Sigmoid colon (tissue), 7 donors: ENCODE results near the gene ELP2. TPM values are rescaled to one million over a fixed set of nuclear protein-coding genes. Genes with fewer than 3 reads are reported as not detected.
A peak's percentile ranks its signal among the peaks of the same experiment; 100 is the strongest.
"Not testable (repeated sequence)": the region's sequence is repeated elsewhere in the genome, so short reads cannot be mapped to it uniquely, and the experiment has no call there.

ENCODE experiments used
- DNase-seq: peaks from one replicate; pipeline ENCODE4 v3.0.0-alpha.2; 2019
- H3K27ac ChIP-seq, 4 donors: fragments of 200-600 bp; sonication (generic); one replicate each; pipeline ENCODE4 v1.5.1; 2016 to 2019; ENCODE audit warnings: mild to moderate bottlenecking in 1 of 4
- H3K27me3 ChIP-seq, 3 donors: fragments of 200-600 bp; sonication (generic); one replicate each; pipeline ENCODE4 v1.5.1; 2019; ENCODE audit warnings: mild to moderate bottlenecking in 1 of 3
- H3K36me3 ChIP-seq, 4 donors: fragments of 200-600 bp; sonication (generic); one replicate each; pipeline ENCODE4 v1.5.1; 2016 to 2019
- H3K4me1 ChIP-seq, 4 donors: fragments of 200-600 bp; sonication (generic); one replicate each; pipeline ENCODE4 v1.5.1; 2017 to 2019
- H3K4me3 ChIP-seq, 4 donors: fragments of 200-600 bp; sonication (generic); one replicate each; pipeline ENCODE4 v1.5.1; 2017 to 2019; ENCODE audit warnings: mild to moderate bottlenecking in 2 of 4, moderate library complexity in 1 of 4
- H3K9me3 ChIP-seq, 4 donors: fragments of 200-600 bp in 3 of 4; sonication (generic) in 3 of 4; one replicate each; pipeline versions ENCODE4 v1.5.1 to v1.6.1; 2013 to 2019
- EP300 ChIP-seq, 4 donors: sonication (generic); formaldehyde crosslinking; IDR thresholded peaks; one replicate each; pipeline ENCODE4 v1.6.1; 2017; ENCODE audit warnings: antibody characterized with exemption in 4 of 4
- POLR2A ChIP-seq, 2 donors: fragments of 450-650 bp; IDR thresholded peaks; one replicate each; pipeline ENCODE4 v1.6.1; 2016; ENCODE audit warnings: antibody characterized with exemption in 2 of 2, mild to moderate bottlenecking in 2 of 2, moderate library complexity in 2 of 2
- POLR2AphosphoS5 ChIP-seq, 4 donors: sonication (generic); formaldehyde crosslinking; IDR thresholded peaks; one replicate each; pipeline ENCODE4 v1.6.1; 2017; ENCODE audit warnings: antibody characterized with exemption in 4 of 4
- WGBS, 2 donors: extraction: QIAGEN DNeasy Blood & Tissue Kit; methylation state at CpG; one replicate each; pipeline ENCODE4 v1.1.7; 2013; 5-methylcytosine and 5-hydroxymethylcytosine counted together
- intact Hi-C: fragments of 100-400 bp; cut with DNase I; formaldehyde crosslinking; loops from one replicate; pipeline ENCODE4 v1.15.1; 2023
- polyA plus RNA-seq, 3 donors: library from polyadenylated mRNA; stranded (reverse); fragments of 200-250 nt; gene quantifications; one replicate each; pipeline ENCODE4 v1.2.3, GENCODE V29; 2013
- total RNA-seq, 4 donors: library from RNA; depleted of rRNA; stranded (reverse); fragments of >200 nt; gene quantifications; one replicate each; pipeline ENCODE4 v1.1.0, GENCODE V29; 2016
- TF ChIP-seq, protein P1 (sequence below), 4 experiments: fragments of 450-650 bp in 3 of 4; fragments of 200-600 bp in 1 of 4; IDR thresholded peaks; one replicate each; pipeline ENCODE4 v1.5.1; 2016 to 2019; ENCODE audit warnings: antibody characterized with exemption in 4 of 4, mild to moderate bottlenecking in 3 of 4, moderate library complexity in 2 of 4
- donor health status: healthy with polysubstance abuse.
- donor health status: Bipolar disorder and iron deficiency.
- donor health status: healthy.

The ELP2 gene
- 10 to 100 TPM; 51.7 to 77.2 (median 67.2) TPM for total RNA-seq
- polyA plus RNA-seq, result 10 to 100 TPM; 14.3 to 32.7 (median 21.6) TPM

DNA sequence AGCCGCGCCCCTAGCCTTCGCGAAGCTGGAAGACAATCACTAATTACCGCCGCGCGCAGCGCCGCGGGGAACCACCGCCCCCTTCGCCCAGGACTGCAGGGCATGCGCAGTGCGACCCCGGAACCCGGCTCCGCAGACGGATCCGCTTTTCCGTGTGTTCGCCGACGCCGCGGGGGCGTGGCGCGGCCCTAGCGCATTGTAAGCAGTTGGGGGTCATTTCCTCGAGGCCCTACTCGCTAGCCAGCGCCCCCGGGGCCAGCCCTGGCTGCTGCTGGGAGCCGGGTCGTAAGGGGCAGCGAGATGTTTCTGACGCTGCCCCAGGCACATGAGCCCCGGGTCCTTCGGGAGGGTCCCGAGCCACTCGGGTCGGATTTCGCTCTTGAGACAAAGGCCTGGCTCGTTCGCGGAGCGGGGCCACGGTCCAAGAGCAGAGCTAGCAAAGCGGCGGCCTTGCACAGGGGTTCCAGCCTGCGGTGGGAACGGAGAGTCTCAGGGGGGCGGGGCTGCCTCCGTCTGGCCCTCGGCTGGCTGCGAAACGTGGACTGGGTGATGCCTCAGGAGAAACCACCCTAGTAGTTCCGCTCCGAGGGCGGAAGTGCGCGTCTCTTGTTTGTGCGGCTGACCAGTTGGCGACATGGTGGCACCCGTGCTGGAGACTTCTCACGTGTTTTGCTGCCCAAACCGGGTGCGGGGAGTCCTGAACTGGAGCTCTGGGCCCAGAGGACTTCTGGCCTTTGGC lies at the start of gene ELP2, which contains the start of gene SLC39A6:
TSS of gene ELP2 (plus strand) at position 600 of the 739 bp plus-strand sequence. CDS start at position 635, 35 bp downstream.
TSS of gene SLC39A6 (minus strand) at position 41 of the 739 bp plus-strand sequence. CDS start 2,333 bp downstream, outside the sequence.
- DNase-seq, result peak; percentile 98
- Histone ChIP-seq H3K4me1 (peaks cover 6 to 40% (median 30%) of the 10 kb centered on the region in 4 donors), H3K27ac (peak within 1 kb of the TSS; percentile 96 to 99 (median 98)), H3K9me3 (no peaks in the 10 kb centered on the region), H3K27me3 (no peaks in the 10 kb centered on the region), H3K4me3 (peak within 1 kb of the TSS; percentile 68 to 89 (median 74)), H3K36me3 (peaks cover 0 to 7% (median 0%) of the 10 kb centered on the region in 4 donors)
- TF ChIP-seq EP300 (IDR thresholded peaks at IDR 0.05), result peak in 1 of 4 donors; percentile 52
- peak; percentile 74 to 90 (median 86) for TF ChIP-seq POLR2AphosphoS5 (IDR thresholded peaks at IDR 0.05)
- TF ChIP-seq, protein P1, sequence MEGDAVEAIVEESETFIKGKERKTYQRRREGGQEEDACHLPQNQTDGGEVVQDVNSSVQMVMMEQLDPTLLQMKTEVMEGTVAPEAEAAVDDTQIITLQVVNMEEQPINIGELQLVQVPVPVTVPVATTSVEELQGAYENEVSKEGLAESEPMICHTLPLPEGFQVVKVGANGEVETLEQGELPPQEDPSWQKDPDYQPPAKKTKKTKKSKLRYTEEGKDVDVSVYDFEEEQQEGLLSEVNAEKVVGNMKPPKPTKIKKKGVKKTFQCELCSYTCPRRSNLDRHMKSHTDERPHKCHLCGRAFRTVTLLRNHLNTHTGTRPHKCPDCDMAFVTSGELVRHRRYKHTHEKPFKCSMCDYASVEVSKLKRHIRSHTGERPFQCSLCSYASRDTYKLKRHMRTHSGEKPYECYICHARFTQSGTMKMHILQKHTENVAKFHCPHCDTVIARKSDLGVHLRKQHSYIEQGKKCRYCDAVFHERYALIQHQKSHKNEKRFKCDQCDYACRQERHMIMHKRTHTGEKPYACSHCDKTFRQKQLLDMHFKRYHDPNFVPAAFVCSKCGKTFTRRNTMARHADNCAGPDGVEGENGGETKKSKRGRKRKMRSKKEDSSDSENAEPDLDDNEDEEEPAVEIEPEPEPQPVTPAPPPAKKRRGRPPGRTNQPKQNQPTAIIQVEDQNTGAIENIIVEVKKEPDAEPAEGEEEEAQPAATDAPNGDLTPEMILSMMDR (IDR thresholded peaks at IDR 0.05), result no peak
- TF ChIP-seq POLR2A (IDR thresholded peaks at IDR 0.05), result peak; percentile 32 to 34
- WGBS, 2 donors, result 0% methylated on average over 69 of the region's 69 CpGs
- intact Hi-C loops, result loop anchor here (1.0 to 5.0 kb wide), 4 partner anchors 48 to 632 kb away; partner anchors contain the start of genes INO80C, RMP24 and RPRD1A

GRCh38 chr18:36081118-36081517 lies 48.6 kb upstream of the ELP2 start:
- H3K27ac ChIP-seq, H3K36me3 ChIP-seq, H3K4me3 ChIP-seq, DNase-seq, intact Hi-C loops, H3K27me3 ChIP-seq, H3K9me3 ChIP-seq, H3K4me1 ChIP-seq: not testable (repeated sequence)
- 92 to 96% methylated on average over 2 of the region's 2 CpGs for WGBS, 2 donors

GRCh38 chr18:36083729-36084128 lies 46.0 kb upstream of the ELP2 start:
- Histone ChIP-seq H3K27ac (no peak overlapping the region), H3K9me3 (peaks cover 0 to 3% (median 0%) of the 10 kb centered on the region in 4 donors), H3K4me3 (no peak overlapping the region), H3K4me1 (no peaks in the 10 kb centered on the region), H3K27me3 (no peaks in the 10 kb centered on the region), H3K36me3 (no peaks in the 10 kb centered on the region)
- TF ChIP-seq POLR2AphosphoS5 (IDR thresholded peaks at IDR 0.05), result no peak
- TF ChIP-seq EP300 (IDR thresholded peaks at IDR 0.05), result no peak
- no peak for TF ChIP-seq POLR2A (IDR thresholded peaks at IDR 0.05)
- TF ChIP-seq, protein P1 (IDR thresholded peaks at IDR 0.05), result no peak
- 37 to 57% methylated on average over 2 of the region's 2 CpGs for WGBS, 2 donors
- DNase-seq, result no peak
- intact Hi-C loops, result no loop called here

GRCh38 chr18:36085195-36085594 lies 44.5 kb upstream of the ELP2 start:
- Histone ChIP-seq H3K27ac (no peak overlapping the region), H3K27me3 (no peaks in the 10 kb centered on the region), H3K36me3 (no peaks in the 10 kb centered on the region), H3K9me3 (peaks cover 0 to 3% (median 0%) of the 10 kb centered on the region in 4 donors), H3K4me3 (no peak overlapping the region), H3K4me1 (no peaks in the 10 kb centered on the region)
- TF ChIP-seq POLR2A (IDR thresholded peaks at IDR 0.05) (no peak), POLR2AphosphoS5 (IDR thresholded peaks at IDR 0.05) (no peak), EP300 (IDR thresholded peaks at IDR 0.05) (no peak)
- TF ChIP-seq, protein P1 (IDR thresholded peaks at IDR 0.05), result no peak
- WGBS, 2 donors, result 81 to 86% methylated on average over 4 of the region's 4 CpGs
- intact Hi-C loops, result no loop called here
- DNase-seq, result no peak

DNA sequence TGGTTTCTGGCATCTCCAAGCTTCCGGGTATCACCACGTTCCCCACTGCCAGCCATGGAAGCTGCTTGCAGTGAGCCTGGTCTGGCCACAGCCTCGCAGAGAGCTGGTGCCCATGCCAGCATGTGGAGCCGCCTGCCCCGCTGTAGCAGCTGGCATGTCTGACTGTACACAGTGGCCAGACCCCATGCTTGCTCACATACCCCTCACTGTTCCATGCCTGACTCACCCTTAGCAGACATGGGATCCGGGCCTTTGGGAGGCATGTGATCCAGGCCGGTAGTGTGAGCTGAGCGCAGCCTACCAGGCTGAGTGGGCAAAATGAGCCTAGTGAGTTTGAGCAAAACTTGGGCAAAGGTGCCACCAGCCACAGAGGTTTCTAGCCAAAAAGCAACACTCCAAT lies 43.5 kb upstream of the ELP2 start:
- H3K36me3 ChIP-seq, result no peaks in the 10 kb centered on the region
- H3K9me3 ChIP-seq, result peaks cover 0 to 3% (median 0%) of the 10 kb centered on the region in 4 donors
- TF ChIP-seq EP300 (IDR thresholded peaks at IDR 0.05) (no peak), POLR2A (IDR thresholded peaks at IDR 0.05) (no peak), POLR2AphosphoS5 (IDR thresholded peaks at IDR 0.05) (no peak)
- TF ChIP-seq, protein P1 (IDR thresholded peaks at IDR 0.05), result no peak
- H3K27me3 ChIP-seq, result no peaks in the 10 kb centered on the region
- H3K4me1 ChIP-seq, result no peaks in the 10 kb centered on the region
- intact Hi-C loops, result no loop called here
- DNase-seq, result no peak
- H3K4me3 ChIP-seq, result no peak overlapping the region
- no peak overlapping the region for H3K27ac ChIP-seq
- WGBS, 2 donors, result 83 to 88% methylated on average over 8 of the region's 8 CpGs
